Vagina (tissue), 2 donors: ENCODE measurements around the gene NEB. TPM values are rescaled to one million over a fixed set of nuclear protein-coding genes. Genes with fewer than 3 reads are reported as not detected.

Experiments used
- DNase-seq, 2 donors: peaks; one replicate each; pipeline ENCODE4 v3.0.0-alpha.2; 2017; ENCODE audit errors: extremely low spot score in 2 of 2
- H3K27ac ChIP-seq: fragments of 200-600 bp; sonication (generic); one replicate; pipeline ENCODE4 v1.5.1; 2019
- H3K27me3 ChIP-seq: fragments of 200-600 bp; sonication (generic); one replicate; pipeline ENCODE4 v1.5.1; 2019
- H3K36me3 ChIP-seq, 2 donors: fragments of 200-600 bp; sonication (generic); one replicate each; pipeline ENCODE4 v1.5.1; 2017 to 2019
- H3K4me1 ChIP-seq: fragments of 200-600 bp; sonication (generic); one replicate; pipeline ENCODE4 v1.5.1; 2019
- H3K4me3 ChIP-seq, 2 donors: fragments of 200-600 bp; sonication (generic); 1 replicate in 1 of 2; 2 replicates in 1 of 2; pipeline ENCODE4 v1.5.1; 2016 to 2019
- H3K9me3 ChIP-seq: fragments of 200-600 bp; sonication (generic); one replicate; pipeline ENCODE4 v1.5.1; 2019
- POLR2A ChIP-seq, 2 donors: fragments of 450-650 bp; IDR thresholded peaks; one replicate each; pipeline ENCODE4 v1.6.1; 2017; ENCODE audit warnings: antibody characterized with exemption in 2 of 2, mild to moderate bottlenecking in 2 of 2, moderate library complexity in 2 of 2
- POLR2AphosphoS5 ChIP-seq, 2 donors: sonication (generic); formaldehyde crosslinking; IDR thresholded peaks; one replicate each; pipeline ENCODE4 v1.9.0; 2017; ENCODE audit warnings: antibody characterized with exemption in 2 of 2, mild to moderate bottlenecking in 2 of 2, low read depth in 1 of 2; ENCODE audit not compliant: insufficient read depth in 1 of 2
- intact Hi-C: fragments of 100-400 bp; cut with DNase I; formaldehyde crosslinking; loops from one replicate; pipeline ENCODE4 v1.15.1; 2023
- total RNA-seq: library from RNA; depleted of rRNA; stranded (reverse); fragments of >200 nt; gene quantifications from one replicate; pipeline ENCODE4 v1.2.3, GENCODE V29; 2016
- TF ChIP-seq, protein P1 (sequence below), 3 experiments: fragments of 450-650 bp in 2 of 3; fragments of 200-600 bp in 1 of 3; sonication (generic) in 1 of 3; IDR thresholded peaks; one replicate each; pipeline ENCODE4 v1.5.1; 2017 to 2019; ENCODE audit warnings: antibody characterized with exemption in 3 of 3, mild to moderate bottlenecking in 2 of 3, moderate library complexity in 2 of 3

NEB gene
- total RNA-seq, 1 donor from 2014 or later, result 0.98 TPM

DNA sequence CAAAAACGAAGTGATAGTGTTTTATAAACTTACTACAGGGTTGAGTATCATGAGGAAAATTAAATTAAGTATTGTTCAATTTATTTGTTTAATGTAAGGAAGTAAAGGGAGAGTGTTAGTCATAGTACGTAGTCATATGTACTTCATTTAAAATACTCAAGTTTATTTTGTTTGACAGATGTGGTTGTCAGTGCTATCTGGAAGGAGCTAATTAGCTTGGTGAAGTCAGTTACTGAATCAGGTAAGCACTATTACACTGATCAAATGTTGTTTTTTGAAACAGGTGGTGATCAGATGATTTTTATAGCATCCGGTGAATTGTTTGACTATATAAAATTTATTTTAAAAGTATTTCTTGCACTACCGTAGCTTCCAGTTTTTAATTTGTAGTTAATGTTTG, 295.8 kb downstream of the NEB start:
- no peak overlapping the region for H3K27ac ChIP-seq
- peaks cover 3 to 53% of the 10 kb centered on the region in 2 donors for H3K36me3 ChIP-seq
- no peak for TF ChIP-seq POLR2A (IDR thresholded peaks at IDR 0.05)
- TF ChIP-seq POLR2AphosphoS5 (IDR thresholded peaks at IDR 0.05; ENCODE audit: insufficient read depth in 1 of 2, low read depth in 1 of 2), result no peak
- TF ChIP-seq, protein P1, sequence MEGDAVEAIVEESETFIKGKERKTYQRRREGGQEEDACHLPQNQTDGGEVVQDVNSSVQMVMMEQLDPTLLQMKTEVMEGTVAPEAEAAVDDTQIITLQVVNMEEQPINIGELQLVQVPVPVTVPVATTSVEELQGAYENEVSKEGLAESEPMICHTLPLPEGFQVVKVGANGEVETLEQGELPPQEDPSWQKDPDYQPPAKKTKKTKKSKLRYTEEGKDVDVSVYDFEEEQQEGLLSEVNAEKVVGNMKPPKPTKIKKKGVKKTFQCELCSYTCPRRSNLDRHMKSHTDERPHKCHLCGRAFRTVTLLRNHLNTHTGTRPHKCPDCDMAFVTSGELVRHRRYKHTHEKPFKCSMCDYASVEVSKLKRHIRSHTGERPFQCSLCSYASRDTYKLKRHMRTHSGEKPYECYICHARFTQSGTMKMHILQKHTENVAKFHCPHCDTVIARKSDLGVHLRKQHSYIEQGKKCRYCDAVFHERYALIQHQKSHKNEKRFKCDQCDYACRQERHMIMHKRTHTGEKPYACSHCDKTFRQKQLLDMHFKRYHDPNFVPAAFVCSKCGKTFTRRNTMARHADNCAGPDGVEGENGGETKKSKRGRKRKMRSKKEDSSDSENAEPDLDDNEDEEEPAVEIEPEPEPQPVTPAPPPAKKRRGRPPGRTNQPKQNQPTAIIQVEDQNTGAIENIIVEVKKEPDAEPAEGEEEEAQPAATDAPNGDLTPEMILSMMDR (IDR thresholded peaks at IDR 0.05), result no peak
- no peak for DNase-seq
- no peaks in the 10 kb centered on the region for H3K4me1 ChIP-seq
- H3K9me3 ChIP-seq, result no peaks in the 10 kb centered on the region
- intact Hi-C loops, result no loop called here
- no peaks in the 10 kb centered on the region for H3K27me3 ChIP-seq
- H3K4me3 ChIP-seq, result no peak overlapping the region

- TF ChIP-seq, protein P1 (IDR thresholded peaks at IDR 0.05), result peak; percentile 28 to 46 (median 42)
- no peak for TF ChIP-seq POLR2AphosphoS5 (IDR thresholded peaks at IDR 0.05; ENCODE audit: insufficient read depth in 1 of 2, low read depth in 1 of 2)
- TF ChIP-seq POLR2A (IDR thresholded peaks at IDR 0.05), result no peak
- peaks cover 3 to 54% of the 10 kb centered on the region in 2 donors for H3K36me3 ChIP-seq
- H3K27ac ChIP-seq, result no peak overlapping the region
- no peaks in the 10 kb centered on the region for H3K9me3 ChIP-seq
- intact Hi-C loops, result no loop called here
- no peak for DNase-seq
- H3K4me3 ChIP-seq, result no peak overlapping the region
- H3K4me1 ChIP-seq, result no peaks in the 10 kb centered on the region
- H3K27me3 ChIP-seq, result no peaks in the 10 kb centered on the region
Measured at GRCh38 chr2:151437630-151438029, 296.6 kb downstream of the NEB start.

Other genes starting within 250 kb of the NEB start
- 32.9 TPM for gene ARL5A, start 93.9 kb upstream of the NEB start, total RNA-seq